ENCODE measurements around the gene PKN2. TPM values are rescaled to one million over a fixed set of nuclear protein-coding genes. Genes with fewer than 3 reads are reported as not detected.
"Not testable (repeated sequence)": the region's sequence is repeated elsewhere in the genome, so short reads cannot be mapped to it uniquely, and the experiment has no call there.

Gene PKN2
- total RNA-seq, 2 donors from 2014 or later: 64.6 to 71.1 TPM

DNA sequence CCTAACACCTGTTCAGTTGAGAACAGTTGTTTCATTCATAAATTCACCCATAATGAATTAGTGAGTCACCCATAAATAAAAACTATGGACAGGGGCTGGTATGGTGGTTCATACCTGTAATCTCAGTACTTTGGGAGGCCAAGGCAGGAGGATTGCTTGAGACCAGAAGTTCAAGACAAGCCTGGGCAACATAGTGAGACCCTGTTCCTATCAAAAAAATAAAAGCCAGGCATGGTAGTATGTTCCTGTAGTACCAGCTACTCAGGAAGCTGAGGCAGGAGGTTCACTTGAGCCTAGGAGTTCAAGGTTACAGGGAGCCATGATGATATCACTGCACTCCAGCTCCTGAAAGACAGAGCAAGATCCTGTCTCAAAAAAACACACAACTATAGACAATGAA, 128.3 kb downstream of the PKN2 start:
- H3K27ac ChIP-seq (ENCODE audit: low read depth, low read length): no peak overlapping the region
- peaks cover 59% of the 10 kb centered on the region for H3K36me3 ChIP-seq (ENCODE audit: control insufficient read depth, insufficient read depth, low read length)
- H3K27me3 ChIP-seq (ENCODE audit: control insufficient read depth, insufficient read depth, low read length, poor library complexity, severe bottlenecking): no peaks in the 10 kb centered on the region
- H3K9me3 Mint-ChIP-seq: no peaks in the 10 kb centered on the region
- no peaks in the 10 kb centered on the region for H3K9me3 ChIP-seq (ENCODE audit: control insufficient read depth, low read length)
- no peak overlapping the region for H3K27ac Mint-ChIP-seq
- DNase-seq: no peak
- H3K36me3 Mint-ChIP-seq (ENCODE audit: low read depth): peaks cover 44% of the 10 kb centered on the region
- H3K4me3 Mint-ChIP-seq: no peak overlapping the region
- TF ChIP-seq CTCF (conservative IDR thresholded peaks at IDR 0.05): no peak
- no peak overlapping the region for H3K9ac ChIP-seq (ENCODE audit: extremely low read depth, low read length, poor library complexity, severe bottlenecking)
- no peaks in the 10 kb centered on the region for H3K27me3 Mint-ChIP-seq (ENCODE audit: insufficient read depth)
- no peaks in the 10 kb centered on the region for H3K4me1 Mint-ChIP-seq
- H3K4me3 ChIP-seq (ENCODE audit: low read length): no peak overlapping the region
- no peaks in the 10 kb centered on the region for H3K4me1 ChIP-seq (ENCODE audit: control insufficient read depth, insufficient read depth, low read length)

- Histone ChIP-seq H3K36me3 (ENCODE audit: control insufficient read depth, insufficient read depth, low read length) (peaks cover 53% of the 10 kb centered on the region), H3K27me3 (ENCODE audit: control insufficient read depth, insufficient read depth, low read length, poor library complexity, severe bottlenecking) (no peaks in the 10 kb centered on the region), H3K4me1 (ENCODE audit: control insufficient read depth, insufficient read depth, low read length) (no peaks in the 10 kb centered on the region), H3K9me3 (ENCODE audit: control insufficient read depth, low read length) (no peaks in the 10 kb centered on the region), H3K27ac (ENCODE audit: low read depth, low read length) (no peak overlapping the region), H3K4me3 (ENCODE audit: low read length) (no peak overlapping the region), H3K9ac (ENCODE audit: extremely low read depth, low read length, poor library complexity, severe bottlenecking) (no peak overlapping the region)
- no peak for TF ChIP-seq CTCF (conservative IDR thresholded peaks at IDR 0.05)
- no peak for DNase-seq
- Mint-ChIP-seq H3K9me3 (no peaks in the 10 kb centered on the region), H3K4me3 (no peak overlapping the region), H3K36me3 (ENCODE audit: low read depth) (peaks cover 55% of the 10 kb centered on the region), H3K27ac (no peak overlapping the region), H3K4me1 (no peaks in the 10 kb centered on the region), H3K27me3 (ENCODE audit: insufficient read depth) (no peaks in the 10 kb centered on the region)
- WGBS, 2 experiments (ENCODE audit: insufficient coverage in 1 of 2, insufficient read length in 1 of 2): 93 to 100% methylated on average over 1 of the region's 1 CpG
Observed at GRCh38 chr1:88813471-88813870, 129.4 kb downstream of the PKN2 start.

- not testable (repeated sequence) for H3K27me3 Mint-ChIP-seq (ENCODE audit: insufficient read depth); H3K27me3 ChIP-seq (ENCODE audit: control insufficient read depth, insufficient read depth, low read length, poor library complexity, severe bottlenecking); H3K4me3 ChIP-seq (ENCODE audit: low read length); H3K4me3 Mint-ChIP-seq; H3K9me3 ChIP-seq (ENCODE audit: control insufficient read depth, low read length); H3K4me1 ChIP-seq (ENCODE audit: control insufficient read depth, insufficient read depth, low read length); H3K4me1 Mint-ChIP-seq; H3K27ac ChIP-seq (ENCODE audit: low read depth, low read length); H3K27ac Mint-ChIP-seq; H3K9ac ChIP-seq (ENCODE audit: extremely low read depth, low read length, poor library complexity, severe bottlenecking); H3K9me3 Mint-ChIP-seq; DNase-seq
- H3K36me3 ChIP-seq (ENCODE audit: control insufficient read depth, insufficient read depth, low read length): peaks cover 33% of the 10 kb centered on the region
- WGBS, 2 experiments (ENCODE audit: insufficient coverage in 1 of 2, insufficient read length in 1 of 2): 94% methylated on average over 3 of the region's 3 CpGs; no CpG with 5 or more reads in 1 of the 2 experiments
- H3K36me3 Mint-ChIP-seq (ENCODE audit: low read depth): peaks cover 53% of the 10 kb centered on the region
Observed at GRCh38 chr1:88819642-88820041, 135.6 kb downstream of the PKN2 start.

DNA sequence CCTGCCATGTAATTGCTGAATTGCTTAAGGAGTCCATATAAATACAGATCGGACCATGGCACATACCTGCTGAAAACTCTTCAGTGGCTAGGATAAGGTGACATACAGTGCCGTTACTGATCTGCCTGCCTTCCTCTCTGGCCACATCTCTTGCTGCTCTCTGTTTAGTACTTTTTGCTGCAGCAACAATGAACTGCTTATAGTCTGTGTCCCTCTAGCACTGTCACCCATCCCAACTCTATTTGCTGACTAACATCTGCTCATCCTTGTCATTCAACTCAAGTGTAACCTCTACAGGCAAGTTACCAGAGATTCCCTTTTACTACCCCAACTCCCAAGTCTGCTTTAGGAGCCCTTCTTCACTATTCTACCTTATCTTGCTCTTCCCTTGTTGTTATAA, 141.6 kb downstream of the PKN2 start:
- no peak for DNase-seq
- H3K36me3 ChIP-seq (ENCODE audit: control insufficient read depth, insufficient read depth, low read length): peaks cover 60% of the 10 kb centered on the region
- 91 to 100% methylated on average over 2 of the region's 2 CpGs for WGBS, 2 experiments (ENCODE audit: insufficient coverage in 1 of 2, insufficient read length in 1 of 2)
- no peaks in the 10 kb centered on the region for H3K4me1 ChIP-seq (ENCODE audit: control insufficient read depth, insufficient read depth, low read length)
- H3K4me3 ChIP-seq (ENCODE audit: low read length): no peak overlapping the region
- no peak overlapping the region for H3K9ac ChIP-seq (ENCODE audit: extremely low read depth, low read length, poor library complexity, severe bottlenecking)
- no peaks in the 10 kb centered on the region for H3K27me3 ChIP-seq (ENCODE audit: control insufficient read depth, insufficient read depth, low read length, poor library complexity, severe bottlenecking)
- Mint-ChIP-seq H3K9me3 (no peaks in the 10 kb centered on the region), H3K36me3 (ENCODE audit: low read depth) (peaks cover 30% of the 10 kb centered on the region), H3K4me1 (no peaks in the 10 kb centered on the region), H3K4me3 (no peak overlapping the region), H3K27me3 (ENCODE audit: insufficient read depth) (no peaks in the 10 kb centered on the region), H3K27ac (no peak overlapping the region)
- no peaks in the 10 kb centered on the region for H3K9me3 ChIP-seq (ENCODE audit: control insufficient read depth, low read length)
- H3K27ac ChIP-seq (ENCODE audit: low read depth, low read length): no peak overlapping the region
- TF ChIP-seq CTCF (conservative IDR thresholded peaks at IDR 0.05): no peak
